HEK293T (cell line): ENCODE results near the gene GRIN3B.
A peak's percentile ranks its signal among the peaks of the same experiment; 100 is the strongest.

Experiments used
- CTCF ChIA-PET: fragments of 350-600 bp; formaldehyde crosslinking; extraction: SDS; loops from one replicate; lab custom pipeline; 2021; ENCODE audit warnings: antibody characterized with exemption, inconsistent platforms; lab: Yijun Ruan, JAX
- POLR2A ChIA-PET: fragments of 350-600 bp; formaldehyde crosslinking; extraction: SDS; loops from one replicate; lab custom pipeline; 2020; ENCODE audit warnings: antibody characterized with exemption, inconsistent platforms; lab: Yijun Ruan, JAX
- DNase-seq: peaks from one replicate; pipeline ENCODE4 v3.0.0; 2012; ENCODE audit warnings: mixed read lengths; ENCODE audit errors: extremely low spot score
- ARNT ChIP-seq: fragments of 450-650 bp; IDR thresholded peaks from 2 replicates; pipeline ENCODE4 v1.6.1; 2017; ENCODE audit warnings: mild to moderate bottlenecking
- BHLHE40 ChIP-seq: fragments of 450-650 bp; IDR thresholded peaks from 2 replicates; pipeline ENCODE4 v1.6.1; 2016; ENCODE audit warnings: mild to moderate bottlenecking, moderate library complexity, borderline replicate concordance
- CTBP1 ChIP-seq: fragments of 450-650 bp; IDR thresholded peaks from 2 replicates; pipeline ENCODE4 v1.6.1; 2016; ENCODE audit warnings: borderline replicate concordance
- ELF4 ChIP-seq: fragments of 450-650 bp; IDR thresholded peaks from 2 replicates; pipeline ENCODE4 v1.6.1; 2017; ENCODE audit warnings: antibody characterized with exemption
- FOXA1 ChIP-seq: fragments of 450-650 bp; IDR thresholded peaks from 2 replicates; pipeline ENCODE4 v1.6.1; 2016; ENCODE audit warnings: mild to moderate bottlenecking
- FOXK2 ChIP-seq: fragments of 450-650 bp; IDR thresholded peaks from 2 replicates; pipeline ENCODE4 v1.6.1; 2016; ENCODE audit warnings: mild to moderate bottlenecking
- FOXM1 ChIP-seq: fragments of 450-650 bp; IDR thresholded peaks from 2 replicates; pipeline ENCODE4 v1.6.1; 2017; ENCODE audit warnings: mild to moderate bottlenecking, borderline replicate concordance
- HDGF ChIP-seq: fragments of 450-650 bp; IDR thresholded peaks from 2 replicates; pipeline ENCODE4 v1.6.1; 2017; ENCODE audit warnings: antibody characterized with exemption, borderline replicate concordance
- L3MBTL2 ChIP-seq: fragments of 450-650 bp; conservative IDR thresholded peaks from 2 replicates; pipeline ENCODE4 v1.6.1; 2016; ENCODE audit warnings: mild to moderate bottlenecking
- LEF1 ChIP-seq: fragments of 450-650 bp; IDR thresholded peaks from 2 replicates; pipeline ENCODE4 v1.6.1; 2017; ENCODE audit warnings: mild to moderate bottlenecking, borderline replicate concordance
- NFRKB ChIP-seq: fragments of 450-650 bp; IDR thresholded peaks from 2 replicates; pipeline ENCODE4 v1.6.1; 2016; ENCODE audit warnings: mild to moderate bottlenecking, moderate library complexity
- SP1 ChIP-seq: fragments of 450-650 bp; IDR thresholded peaks from 2 replicates; pipeline ENCODE4 v1.6.1; 2017
- SUZ12 ChIP-seq: fragments of 450-650 bp; IDR thresholded peaks from 2 replicates; pipeline ENCODE4 v1.6.1; 2016; ENCODE audit warnings: mild to moderate bottlenecking
- TARDBP ChIP-seq: fragments of 450-650 bp; IDR thresholded peaks from 2 replicates; pipeline ENCODE4 v1.6.1; 2016
- ZNF384 ChIP-seq: fragments of 450-650 bp; IDR thresholded peaks from 2 replicates; pipeline ENCODE4 v1.6.1; 2016
- TF ChIP-seq, protein P1 (sequence below): fragments of 450-650 bp; IDR thresholded peaks from 2 replicates; pipeline ENCODE4 v1.6.1; 2016

The GRIN3B gene, protein sequence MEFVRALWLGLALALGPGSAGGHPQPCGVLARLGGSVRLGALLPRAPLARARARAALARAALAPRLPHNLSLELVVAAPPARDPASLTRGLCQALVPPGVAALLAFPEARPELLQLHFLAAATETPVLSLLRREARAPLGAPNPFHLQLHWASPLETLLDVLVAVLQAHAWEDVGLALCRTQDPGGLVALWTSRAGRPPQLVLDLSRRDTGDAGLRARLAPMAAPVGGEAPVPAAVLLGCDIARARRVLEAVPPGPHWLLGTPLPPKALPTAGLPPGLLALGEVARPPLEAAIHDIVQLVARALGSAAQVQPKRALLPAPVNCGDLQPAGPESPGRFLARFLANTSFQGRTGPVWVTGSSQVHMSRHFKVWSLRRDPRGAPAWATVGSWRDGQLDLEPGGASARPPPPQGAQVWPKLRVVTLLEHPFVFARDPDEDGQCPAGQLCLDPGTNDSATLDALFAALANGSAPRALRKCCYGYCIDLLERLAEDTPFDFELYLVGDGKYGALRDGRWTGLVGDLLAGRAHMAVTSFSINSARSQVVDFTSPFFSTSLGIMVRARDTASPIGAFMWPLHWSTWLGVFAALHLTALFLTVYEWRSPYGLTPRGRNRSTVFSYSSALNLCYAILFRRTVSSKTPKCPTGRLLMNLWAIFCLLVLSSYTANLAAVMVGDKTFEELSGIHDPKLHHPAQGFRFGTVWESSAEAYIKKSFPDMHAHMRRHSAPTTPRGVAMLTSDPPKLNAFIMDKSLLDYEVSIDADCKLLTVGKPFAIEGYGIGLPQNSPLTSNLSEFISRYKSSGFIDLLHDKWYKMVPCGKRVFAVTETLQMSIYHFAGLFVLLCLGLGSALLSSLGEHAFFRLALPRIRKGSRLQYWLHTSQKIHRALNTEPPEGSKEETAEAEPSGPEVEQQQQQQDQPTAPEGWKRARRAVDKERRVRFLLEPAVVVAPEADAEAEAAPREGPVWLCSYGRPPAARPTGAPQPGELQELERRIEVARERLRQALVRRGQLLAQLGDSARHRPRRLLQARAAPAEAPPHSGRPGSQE

GRCh38 chr19:1000095-1000494 lies at the start of gene GRIN3B:
TSS of gene GRIN3B (plus strand) at chr19:1000419. CDS start at chr19:1000438, 19 bp downstream.
- ChIA-PET CTCF (interaction anchor here (1.1 kb wide), 1 partner anchor 26 kb away, joined by 5 read pairs; no protein-coding TSS in a partner anchor), POLR2A (no interaction called here)
- TF ChIP-seq ZNF384 (no peak), L3MBTL2 (no peak), HDGF (no peak), SUZ12 (no peak), FOXK2 (no peak), SP1 (no peak), FOXM1 (no peak), FOXA1 (no peak), LEF1 (no peak), ELF4 (no peak), TARDBP (no peak), NFRKB (no peak), BHLHE40 (no peak), CTBP1 (no peak), ARNT (no peak)
- TF ChIP-seq, protein P1, sequence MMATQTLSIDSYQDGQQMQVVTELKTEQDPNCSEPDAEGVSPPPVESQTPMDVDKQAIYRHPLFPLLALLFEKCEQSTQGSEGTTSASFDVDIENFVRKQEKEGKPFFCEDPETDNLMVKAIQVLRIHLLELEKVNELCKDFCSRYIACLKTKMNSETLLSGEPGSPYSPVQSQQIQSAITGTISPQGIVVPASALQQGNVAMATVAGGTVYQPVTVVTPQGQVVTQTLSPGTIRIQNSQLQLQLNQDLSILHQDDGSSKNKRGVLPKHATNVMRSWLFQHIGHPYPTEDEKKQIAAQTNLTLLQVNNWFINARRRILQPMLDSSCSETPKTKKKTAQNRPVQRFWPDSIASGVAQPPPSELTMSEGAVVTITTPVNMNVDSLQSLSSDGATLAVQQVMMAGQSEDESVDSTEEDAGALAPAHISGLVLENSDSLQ: no peak
- peak; percentile 83 for DNase-seq

DNA sequence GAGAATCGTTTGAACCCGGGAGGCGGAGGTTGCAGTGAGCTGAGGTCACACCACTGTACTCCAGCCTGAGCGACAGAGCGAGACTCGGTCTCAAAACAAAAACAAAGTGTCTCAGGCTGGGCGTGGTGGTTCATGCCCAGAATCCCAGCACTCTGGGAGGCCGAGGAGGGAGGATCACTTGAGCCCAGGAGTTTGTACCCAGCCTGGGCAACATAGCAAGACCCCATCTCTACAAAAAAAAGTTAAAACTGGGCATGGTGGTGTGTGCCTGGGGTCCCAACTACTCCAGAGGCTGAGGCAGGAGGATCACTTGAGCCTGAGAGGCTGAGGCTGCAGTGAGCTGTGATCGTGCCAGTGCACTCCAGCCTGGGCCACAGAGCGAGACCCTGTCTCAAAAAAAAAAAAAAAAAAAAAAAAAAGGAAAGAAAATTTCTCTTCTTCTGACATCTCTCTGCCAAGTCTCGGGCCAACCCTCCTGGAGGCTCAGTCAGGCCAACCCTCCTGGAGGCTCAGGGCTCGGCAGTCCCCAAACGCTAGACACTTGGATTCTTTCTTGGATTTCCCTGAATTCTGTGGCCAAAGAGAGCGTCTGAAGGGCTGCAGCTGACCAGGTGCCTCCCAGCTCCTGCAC lies 48.1 kb upstream of the GRIN3B start:
- TF ChIP-seq ZNF384 (peak; percentile 68), TARDBP (no peak), FOXK2 (no peak), NFRKB (no peak), LEF1 (no peak), SUZ12 (no peak)
- ChIA-PET POLR2A (no interaction called here), CTCF (no interaction called here)
- no peak for DNase-seq

DNA sequence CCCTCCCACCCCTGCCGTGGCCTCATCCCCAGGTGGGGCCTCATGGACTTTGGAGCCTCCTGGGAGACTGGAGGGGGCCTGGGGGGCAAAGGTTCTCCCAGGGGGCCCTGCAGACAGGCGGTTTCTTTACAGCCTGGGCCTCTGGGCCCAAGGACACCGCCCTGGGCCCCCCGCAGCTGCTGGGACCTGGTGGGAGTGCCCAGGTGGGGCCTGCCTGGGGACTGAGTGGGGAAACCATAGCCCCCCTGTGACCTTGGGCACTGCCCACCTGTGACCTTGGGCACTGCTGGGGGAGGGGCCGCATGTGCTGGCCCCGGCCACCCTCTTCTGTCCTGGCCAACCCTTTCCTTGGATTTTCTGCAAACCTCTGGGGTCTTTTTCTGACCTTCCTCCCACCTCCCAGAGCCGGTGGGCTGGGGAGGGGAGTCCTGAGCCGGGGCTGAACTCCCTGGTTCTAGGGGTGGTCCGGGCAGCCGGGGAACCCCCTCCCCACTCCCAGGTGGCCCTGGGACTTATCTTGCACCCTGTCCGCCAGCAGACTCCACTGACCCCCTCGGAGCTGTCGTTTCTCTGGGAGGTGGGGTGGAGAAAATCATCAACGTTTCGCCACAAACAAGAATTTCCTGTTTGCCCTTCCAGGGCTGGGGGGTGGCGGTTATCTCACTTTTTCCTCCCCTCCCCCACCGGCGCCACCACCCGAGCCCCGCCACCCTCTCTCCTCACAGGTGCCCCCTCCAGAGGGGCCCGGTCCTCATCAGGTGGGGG lies 47.4 kb upstream of the GRIN3B start:
- TF ChIP-seq LEF1 (no peak), FOXA1 (no peak), NFRKB (no peak), FOXM1 (no peak)
- TF ChIP-seq, protein P1: no peak
- ChIA-PET CTCF (no interaction called here), POLR2A (no interaction called here)
- DNase-seq: no peak

GRCh38 chr19:953445-954271 lies 46.6 kb upstream of the GRIN3B start:
- ChIA-PET POLR2A (no interaction called here), CTCF (no interaction called here)
- DNase-seq: no peak
- no peak for TF ChIP-seq FOXM1
- TF ChIP-seq TARDBP: no peak
- no peak for TF ChIP-seq BHLHE40
- TF ChIP-seq, protein P1: no peak
- TF ChIP-seq FOXA1: no peak
- TF ChIP-seq L3MBTL2: no peak
- TF ChIP-seq FOXK2: no peak
- TF ChIP-seq ELF4: no peak
- no peak for TF ChIP-seq ARNT
- TF ChIP-seq SUZ12: no peak
- no peak for TF ChIP-seq SP1
- no peak for TF ChIP-seq HDGF
- TF ChIP-seq LEF1: no peak
- no peak for TF ChIP-seq NFRKB
- no peak for TF ChIP-seq CTBP1
- TF ChIP-seq ZNF384: no peak
